Measurements from ENCODE around the gene SLC39A10. TPM values are rescaled to one million over a fixed set of nuclear protein-coding genes. Genes with fewer than 3 reads are reported as not detected.
"Not testable (repeated sequence)": the region's sequence is repeated elsewhere in the genome, so short reads cannot be mapped to it uniquely, and the experiment has no call there.

Gene SLC39A10
- total and polyA plus RNA-seq, 2 donors (not counting 3 experiments of a cell fraction or from before 2014, with no cell fraction given): 11.4 to 39.9 TPM

- Histone ChIP-seq H3K4me2 (ENCODE audit: insufficient read depth, low read length) (no peak overlapping the region), H2AFZ (ENCODE audit: low read depth, low read length) (no peak overlapping the region), H3K9me3 (replicated peaks; ENCODE audit: control insufficient read depth, insufficient read depth, low read length) (no peaks in the 10 kb centered on the region), H3K79me2 (ENCODE audit: control insufficient read depth, insufficient read depth, low read length) (peaks cover 32% of the 10 kb centered on the region), H3K27me3 (ENCODE audit: control insufficient read depth in 2 of 2, insufficient read depth in 2 of 2, low read length in 2 of 2) (no peaks in the 10 kb centered on the region), H4K20me1 (replicated peaks; ENCODE audit: control insufficient read depth, extremely low read depth, insufficient read depth, low read length) (peaks cover 4% of the 10 kb centered on the region), H3K9ac (replicated peaks; ENCODE audit: extremely low read depth, insufficient read depth, low read length) (no peak overlapping the region), H3K9me1 (replicated peaks; ENCODE audit: control insufficient read depth, extremely low read depth, insufficient read depth, low read length) (no peaks in the 10 kb centered on the region), H3K4me3 (replicated peaks in 1 of 3; ENCODE audit: insufficient read depth in 1 of 3, low read depth in 1 of 3, low read length in 3 of 3) (no peak overlapping the region), H3K4me1 (ENCODE audit: control insufficient read depth, extremely low read depth, insufficient read depth, low read length) (peaks cover 9% of the 10 kb centered on the region), H3K27ac (ENCODE audit: insufficient read depth, low read depth, low read length) (no peak overlapping the region), H3K36me3 (ENCODE audit: control insufficient read depth in 2 of 2, extremely low read depth in 1 of 2, insufficient read depth in 2 of 2, low read length in 2 of 2) (no peaks in the 10 kb centered on the region)
- CTCF ChIA-PET: interaction anchor here (0.6 to 5.8 kb wide), 8 partner anchors 8 to 798 kb away, joined by 3 to 53 read pairs (median 4); partner anchors contain the start of gene DNAH7
- no peak for FAIRE-seq
- intact Hi-C loops (cut with micrococcal nuclease): loop anchor here (1.0 to 5.0 kb wide), 2 partner anchors 274 to 347 kb away; no protein-coding TSS in a partner anchor
- dilution Hi-C loops (cut with MboI; ENCODE audit: extremely low pct_ligation_motif_present, low sequenced_read_pairs): no loop called here
- no peak for DNase-seq (ENCODE audit: low read depth, low spot score)
- TF ChIP-seq CTCF (IDR thresholded peaks at IDR 0.05; ENCODE audit: extremely low read depth in 1 of 2, insufficient read depth in 1 of 2, low read depth in 1 of 2, low read length in 2 of 2): no peak
- no peak for TF ChIP-seq JUN (IDR thresholded peaks at IDR 0.05; ENCODE audit: borderline replicate concordance, insufficient read depth, insufficient read length, low read depth)
- TF ChIP-seq FOS (IDR thresholded peaks at IDR 0.05; ENCODE audit: borderline replicate concordance, insufficient read depth, low read length): no peak
- no peak for TF ChIP-seq POLR2AphosphoS5 (IDR thresholded peaks at IDR 0.05; ENCODE audit: insufficient read depth, low read depth, low read length)
- TF ChIP-seq MAX (IDR thresholded peaks at IDR 0.05; ENCODE audit: insufficient read depth, insufficient read length): no peak
- no peak for TF ChIP-seq GATA2 (IDR thresholded peaks at IDR 0.05; ENCODE audit: insufficient read depth, insufficient read length, low read depth, low read length)
- no peak for TF ChIP-seq MYC (IDR thresholded peaks at IDR 0.05; ENCODE audit: low read depth, low read length)
- no peak for TF ChIP-seq POLR2A (IDR thresholded peaks at IDR 0.05; ENCODE audit: low read depth, low read length)
- no peak for TF ChIP-seq EZH2 (IDR thresholded peaks at IDR 0.05; ENCODE audit: borderline replicate concordance, low read depth, low read length, severe bottlenecking)
- POLR2A ChIA-PET: no interaction called here
- BruUV-seq (replicated peaks): no TSS peak
These were observed 7.5 kb downstream of the SLC39A10 start for GRCh38 chr2:195664528-195664927.

GRCh38 chr2:195665153-195665552 is 8.1 kb downstream of the SLC39A10 start:
- H3K4me2 ChIP-seq (ENCODE audit: insufficient read depth, low read length); H3K27me3 ChIP-seq (ENCODE audit: control insufficient read depth in 2 of 2, insufficient read depth in 2 of 2, low read length in 2 of 2); H3K36me3 ChIP-seq (ENCODE audit: control insufficient read depth in 2 of 2, extremely low read depth in 1 of 2, insufficient read depth in 2 of 2, low read length in 2 of 2); H3K9me1 ChIP-seq (replicated peaks; ENCODE audit: control insufficient read depth, extremely low read depth, insufficient read depth, low read length); intact Hi-C loops (cut with micrococcal nuclease); H3K9me3 ChIP-seq (replicated peaks; ENCODE audit: control insufficient read depth, insufficient read depth, low read length); POLR2A ChIA-PET; H3K4me3 ChIP-seq (replicated peaks in 1 of 3; ENCODE audit: insufficient read depth in 1 of 3, low read depth in 1 of 3, low read length in 3 of 3); H3K9ac ChIP-seq (replicated peaks; ENCODE audit: extremely low read depth, insufficient read depth, low read length); H2AFZ ChIP-seq (ENCODE audit: low read depth, low read length); H3K4me1 ChIP-seq (ENCODE audit: control insufficient read depth, extremely low read depth, insufficient read depth, low read length); dilution Hi-C loops (cut with MboI; ENCODE audit: extremely low pct_ligation_motif_present, low sequenced_read_pairs); FAIRE-seq; BruUV-seq (replicated peaks); DNase-seq (ENCODE audit: low read depth, low spot score); H4K20me1 ChIP-seq (replicated peaks; ENCODE audit: control insufficient read depth, extremely low read depth, insufficient read depth, low read length); H3K27ac ChIP-seq (ENCODE audit: insufficient read depth, low read depth, low read length): not testable (repeated sequence)
- H3K79me2 ChIP-seq (ENCODE audit: control insufficient read depth, insufficient read depth, low read length): peaks cover 27% of the 10 kb centered on the region
- CTCF ChIA-PET: interaction anchor here (1.1 to 5.8 kb wide), 8 partner anchors 8 to 798 kb away, joined by 3 to 53 read pairs (median 4); partner anchors contain the start of genes DNAH7 and SLC39A10
